K562 (cell line): Measurements from ENCODE around the gene IARS1. TPM values are rescaled to one million over a fixed set of nuclear protein-coding genes. Genes with fewer than 3 reads are reported as not detected.

Experiments used
- ATF1 ChIP-seq, 2 experiments: fragments of 450-650 bp in 1 of 2; IDR thresholded peaks; 2 replicates each; pipeline ENCODE4 v1.6.1; 2016; ENCODE audit warnings: missing compliant biosample characterization in 1 of 2, missing genetic modification characterization in 1 of 2
- CBFA2T2 ChIP-seq: fragments of 450-650 bp; conservative IDR thresholded peaks from 2 replicates; pipeline ENCODE4 v1.6.1; 2017; ENCODE audit warnings: mild to moderate bottlenecking
- CBFA2T3 ChIP-seq: fragments of 450-650 bp; IDR thresholded peaks from 2 replicates; pipeline ENCODE4 v1.6.1; 2017
- CCAR2 ChIP-seq: fragments of 200-400 bp; formaldehyde crosslinking; IDR thresholded peaks from 2 replicates; pipeline ENCODE4 v1.6.1; 2017; ENCODE audit warnings: mild to moderate bottlenecking, low read depth, low read length
- ETV6 ChIP-seq, 3 experiments: fragments of 150-350 bp in 1 of 3; sonication (generic) in 1 of 3; formaldehyde crosslinking in 1 of 3; IDR thresholded peaks; 2 replicates each; pipeline versions ENCODE4 v1.6.1 to v1.8.0; 2014 to 2022; ENCODE audit warnings: borderline replicate concordance in 2 of 3, low read depth in 2 of 3, antibody characterized with exemption in 1 of 3, low read length in 1 of 3, mild to moderate bottlenecking in 1 of 3, missing genetic modification reagents in 1 of 3
- FOXJ2 ChIP-seq: fragments of 200-800 bp; sonication (Bioruptor generic); IDR thresholded peaks from 2 replicates; pipeline ENCODE4 v1.6.1; 2016; ENCODE audit warnings: missing genetic modification characterization, missing compliant biosample characterization
- HDAC2 ChIP-seq: fragments of 450-650 bp; IDR thresholded peaks from 2 replicates; pipeline ENCODE4 v1.6.1; 2016; ENCODE audit warnings: mild to moderate bottlenecking
- KLF6 ChIP-seq: fragments of 250-450 bp; sonication (Bioruptor Pico); IDR thresholded peaks from 2 replicates; pipeline ENCODE4 v1.4.0; 2020; ENCODE audit warnings: mild to moderate bottlenecking, moderate library complexity, borderline replicate concordance
- LARP7 ChIP-seq: fragments of 450-650 bp; IDR thresholded peaks from 2 replicates; pipeline ENCODE4 v1.6.1; 2016
- MAZ ChIP-seq, 2 experiments: fragments of 450-650 bp in 1 of 2; sonication (generic) in 1 of 2; formaldehyde crosslinking; IDR thresholded peaks in 1 of 2; conservative IDR thresholded peaks in 1 of 2; 2 replicates each; pipeline versions ENCODE4 v1.4.0 to v1.5.0; 2020; ENCODE audit warnings: mild to moderate bottlenecking in 1 of 2, missing genetic modification reagents in 1 of 2
- MED1 ChIP-seq: sonication (generic); formaldehyde crosslinking; IDR thresholded peaks from 2 replicates; pipeline ENCODE4 v1.8.1; 2023; ENCODE audit warnings: missing genetic modification reagents, borderline replicate concordance
- PHF20 ChIP-seq: fragments of 450-650 bp; IDR thresholded peaks from 2 replicates; pipeline ENCODE4 v1.6.1; 2018; ENCODE audit not compliant: partially characterized antibody
- PTBP1 ChIP-seq: fragments of 200-400 bp; formaldehyde crosslinking; IDR thresholded peaks from 2 replicates; pipeline ENCODE4 v1.6.1; 2017; ENCODE audit warnings: low read depth, low read length
- RBFOX2 ChIP-seq: fragments of 200-400 bp; formaldehyde crosslinking; IDR thresholded peaks from 2 replicates; pipeline ENCODE4 v1.6.1; 2017; ENCODE audit warnings: low read depth, mild to moderate bottlenecking, low read length, moderate library complexity
- TBL1XR1 ChIP-seq, 2 experiments: IDR thresholded peaks; 2 replicates each; pipeline ENCODE4 v1.6.1; 2012; ENCODE audit warnings: improper control_type of control experiment in 2 of 2, low read length in 2 of 2, mild to moderate bottlenecking in 1 of 2
- ZNF239 ChIP-seq: fragments of 250-450 bp; sonication (Bioruptor Pico); IDR thresholded peaks from 2 replicates; pipeline ENCODE4 v1.4.0; 2020; ENCODE audit warnings: mild to moderate bottlenecking
- ZNF518B ChIP-seq: fragments of 250-450 bp; sonication (Bioruptor Pico); IDR thresholded peaks from 2 replicates; pipeline ENCODE4 v1.5.0; 2021; ENCODE audit warnings: mild to moderate bottlenecking, moderate library complexity
- ZNF586 ChIP-seq: fragments of 450-650 bp; formaldehyde crosslinking; conservative IDR thresholded peaks from 2 replicates; pipeline ENCODE4 v1.4.0; 2020; ENCODE audit warnings: mild to moderate bottlenecking, moderate library complexity
- ZNF696 ChIP-seq: fragments of 250-450 bp; sonication (Bioruptor Pico); conservative IDR thresholded peaks from 2 replicates; pipeline ENCODE4 v1.4.0; 2020; ENCODE audit warnings: mild to moderate bottlenecking, moderate library complexity
- polyA plus RNA-seq, 8 experiments: library from polyadenylated mRNA; depleted of rRNA in 4 of 8; stranded (reverse) in 5 of 8; unstranded in 3 of 8; fragments of >200 nt; fragmentation: Nextera tagmentation in 2 of 8; fragmentation: Illumina TruSeq in 1 of 8; extraction: Ambion mirVana in 2 of 8; extraction: Trizol in 1 of 8; gene quantifications; 2 replicates each; pipeline versions ENCODE4 v1.2.1 to v1.2.3, GENCODE V29; 2011 to 2014; ENCODE audit warnings: inconsistent platforms in 1 of 8, missing spikeins in 1 of 8
- total RNA-seq, 7 experiments: library from RNA; depleted of rRNA in 6 of 7; stranded (reverse); fragments of >200 nt in 6 of 7; fragmentation: Illumina TruSeq in 2 of 7; extraction: Trizol in 2 of 7; gene quantifications; 2 replicates each; pipeline versions ENCODE4 v1.2.1 to v1.2.3, GENCODE V29; 2011 to 2021; ENCODE audit warnings: low replicate concordance in 1 of 7
- TF ChIP-seq, protein P1 (sequence below): sonication (generic); formaldehyde crosslinking; IDR thresholded peaks from 2 replicates; pipeline ENCODE4 v1.8.0; 2022; ENCODE audit warnings: mild to moderate bottlenecking, missing genetic modification reagents
- TF ChIP-seq, protein P2 (sequence below): IDR thresholded peaks from 3 replicates; pipeline ENCODE4 v1.6.1; 2011; ENCODE audit warnings: borderline replicate concordance, mild to moderate bottlenecking; ENCODE audit not compliant: insufficient read length, insufficient read depth

IARS1 gene
- total and polyA plus RNA-seq, 9 of the 15 experiments (the other 6 are each of a cell fraction or from before 2014, with no cell fraction given) = 119 to 371 (median 234) TPM

DNA sequence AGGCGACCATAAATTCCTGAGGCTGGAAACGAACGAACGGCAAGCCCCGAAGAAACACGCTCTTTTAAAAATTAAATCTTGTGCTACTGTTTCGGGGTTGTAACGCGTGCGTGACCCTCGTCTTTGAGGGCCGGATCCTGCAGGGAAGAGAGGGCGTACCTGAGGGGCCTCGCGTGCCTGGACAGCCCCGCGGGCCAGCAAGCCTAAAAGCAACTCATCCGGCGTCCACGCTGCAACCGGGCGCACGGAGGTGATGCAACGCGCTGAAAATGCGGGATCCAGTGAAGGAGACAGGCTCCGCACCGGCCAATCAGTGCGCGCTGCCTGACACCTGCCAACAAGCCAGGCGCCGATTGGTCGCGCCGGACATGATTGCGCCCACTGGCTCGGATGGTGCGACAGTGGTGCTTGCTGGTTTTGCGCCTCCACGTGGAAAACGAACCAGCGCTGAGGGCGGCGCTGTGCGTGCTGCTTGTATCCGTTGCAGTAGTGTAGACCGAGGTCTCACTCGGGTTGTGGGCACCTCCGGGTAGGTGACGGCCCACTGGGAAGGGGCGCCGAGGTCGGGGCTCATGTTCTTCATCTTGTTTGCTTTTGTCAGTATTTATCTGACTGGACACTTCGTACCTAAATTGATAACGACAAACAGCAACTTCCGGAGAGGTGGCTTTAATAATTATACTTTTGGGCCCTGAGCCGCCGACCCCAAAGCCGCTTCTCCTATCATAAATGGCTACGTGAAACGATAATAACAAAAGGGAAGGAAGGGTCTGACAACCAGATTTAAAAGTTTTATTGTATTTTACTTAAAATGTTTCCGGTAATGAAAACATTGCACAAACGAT, at the start of gene IARS1 (continued):
- TF ChIP-seq, protein P1, sequence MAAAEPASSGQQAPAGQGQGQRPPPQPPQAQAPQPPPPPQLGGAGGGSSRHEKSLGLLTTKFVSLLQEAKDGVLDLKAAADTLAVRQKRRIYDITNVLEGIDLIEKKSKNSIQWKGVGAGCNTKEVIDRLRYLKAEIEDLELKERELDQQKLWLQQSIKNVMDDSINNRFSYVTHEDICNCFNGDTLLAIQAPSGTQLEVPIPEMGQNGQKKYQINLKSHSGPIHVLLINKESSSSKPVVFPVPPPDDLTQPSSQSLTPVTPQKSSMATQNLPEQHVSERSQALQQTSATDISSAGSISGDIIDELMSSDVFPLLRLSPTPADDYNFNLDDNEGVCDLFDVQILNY (CRISPR knock-in tag) = no peak; the same call in 1 of the 2 replicates
- no peak for TF ChIP-seq ZNF696 (CRISPR knock-in tag)
- TF ChIP-seq ZNF239 (CRISPR knock-in tag) = no peak
- peak; percentile 35; the same call in 1 of the 2 replicates for TF ChIP-seq ATF1 (CRISPR knock-in tag; IDR thresholded peaks at IDR 0.05)
- peak; percentile 95 for TF ChIP-seq ATF1 (tag; IDR thresholded peaks at IDR 0.05)
- peak; percentile 79 for TF ChIP-seq HDAC2
- peak; percentile 97 for TF ChIP-seq RBFOX2
- TF ChIP-seq LARP7 = no peak
- no peak for TF ChIP-seq MED1
- peak; percentile 92 for TF ChIP-seq ZNF586 (CRISPR knock-in tag)
- TF ChIP-seq, protein P2, sequence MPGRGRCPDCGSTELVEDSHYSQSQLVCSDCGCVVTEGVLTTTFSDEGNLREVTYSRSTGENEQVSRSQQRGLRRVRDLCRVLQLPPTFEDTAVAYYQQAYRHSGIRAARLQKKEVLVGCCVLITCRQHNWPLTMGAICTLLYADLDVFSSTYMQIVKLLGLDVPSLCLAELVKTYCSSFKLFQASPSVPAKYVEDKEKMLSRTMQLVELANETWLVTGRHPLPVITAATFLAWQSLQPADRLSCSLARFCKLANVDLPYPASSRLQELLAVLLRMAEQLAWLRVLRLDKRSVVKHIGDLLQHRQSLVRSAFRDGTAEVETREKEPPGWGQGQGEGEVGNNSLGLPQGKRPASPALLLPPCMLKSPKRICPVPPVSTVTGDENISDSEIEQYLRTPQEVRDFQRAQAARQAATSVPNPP = no peak
- TF ChIP-seq CBFA2T3 = no peak
- peak; percentile 77 for TF ChIP-seq PHF20
- peak; percentile 22; a peak in 1 of 4 replicates for TF ChIP-seq MAZ (CRISPR knock-in tag; conservative IDR thresholded peaks at IDR 0.05 in 1 of 2, IDR thresholded peaks at IDR 0.05 in 1 of 2)
- TF ChIP-seq ZNF518B = no peak
- TF ChIP-seq CCAR2 = no peak
- TF ChIP-seq KLF6 = no peak
- no peak for TF ChIP-seq FOXJ2 (tag)
- no peak for TF ChIP-seq PTBP1
- peak; percentile 46 to 68; a peak in 2 of 4 replicates for TF ChIP-seq TBL1XR1 (IDR thresholded peaks at IDR 0.05; ENCODE audit: low read length in 2 of 2)
- TF ChIP-seq CBFA2T2 = 0 out of 2 replicates have a peak, but pooled peaks have one; percentile 3
- TF ChIP-seq ETV6 (IDR thresholded peaks at IDR 0.05; ENCODE audit: borderline replicate concordance in 1 of 2, low read depth in 2 of 2, low read length in 1 of 2) = no peak; a peak in 1 of 4 replicates
- TF ChIP-seq ETV6 (CRISPR knock-in tag; IDR thresholded peaks at IDR 0.05; ENCODE audit: borderline replicate concordance) = no peak
